Measurements from ENCODE around the gene CYFIP1. TPM values are rescaled to one million over a fixed set of nuclear protein-coding genes. Genes with fewer than 3 reads are reported as not detected.

CYFIP1 gene
- total RNA-seq, 1 experiment from 2014 or later, result 205 TPM

DNA sequence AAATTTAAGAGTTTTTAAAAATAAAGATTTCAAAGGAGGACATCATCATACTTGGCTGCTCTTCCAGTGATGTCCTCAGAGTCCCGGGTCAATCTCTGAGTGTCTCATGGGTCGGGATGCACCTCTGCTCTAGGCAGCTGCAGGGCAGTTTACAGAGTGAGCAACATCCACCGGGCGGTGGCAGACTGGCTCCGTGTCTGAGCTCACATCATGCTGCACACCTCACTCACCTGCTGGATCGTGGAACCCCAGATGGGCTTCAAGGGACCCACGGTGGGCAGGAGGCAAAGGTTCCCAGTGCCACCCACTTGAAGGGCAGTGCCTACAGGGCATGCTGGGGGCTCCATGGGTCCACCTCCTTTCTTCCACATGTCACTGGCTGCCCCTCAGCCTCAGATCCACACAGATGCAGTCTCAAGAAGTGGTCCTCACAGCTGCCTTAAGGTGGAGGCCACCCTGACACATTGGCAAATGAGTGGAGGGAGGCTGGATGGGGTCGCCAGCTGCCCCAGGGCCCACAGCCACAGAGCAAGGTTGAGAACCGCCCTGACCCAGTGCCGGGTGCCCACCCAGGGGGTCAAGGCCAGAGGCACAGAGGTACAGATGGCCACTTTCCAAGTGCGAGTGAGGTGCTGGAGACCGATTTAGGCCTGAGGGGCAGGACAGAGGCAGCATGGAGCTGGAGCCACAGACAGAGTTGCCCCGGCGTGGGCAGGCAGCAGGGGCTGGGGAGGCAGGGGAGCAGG lies 25.2 kb downstream of the CYFIP1 start:
- no peak overlapping the region for H3K4me3 Mint-ChIP-seq (ENCODE audit: unreplicated experiment)
- ChIA-PET POLR2A (no interaction called here), CTCF (no interaction called here)
- H3K4me1 Mint-ChIP-seq (ENCODE audit: low read depth, unreplicated experiment), result peaks cover 8% of the 10 kb centered on the region
- Histone ChIP-seq H3K36me3 (ENCODE audit: control insufficient read depth, insufficient read depth, low read length) (no peaks in the 10 kb centered on the region), H3K9me3 (no peaks in the 10 kb centered on the region), H3K27me3 (replicated peaks; ENCODE audit: control insufficient read depth, insufficient read depth, low read length) (no peaks in the 10 kb centered on the region), H3K4me3 (ENCODE audit: low read depth, low read length) (no peak overlapping the region), H3K4me1 (no peaks in the 10 kb centered on the region)
- H3K36me3 Mint-ChIP-seq (ENCODE audit: insufficient read depth, unreplicated experiment), result peaks cover 16% of the 10 kb centered on the region
- H3K27me3 Mint-ChIP-seq (ENCODE audit: insufficient read depth, unreplicated experiment), result no peaks in the 10 kb centered on the region
- no TSS peak for BruUV-seq (replicated peaks)
- TF ChIP-seq, protein P1, sequence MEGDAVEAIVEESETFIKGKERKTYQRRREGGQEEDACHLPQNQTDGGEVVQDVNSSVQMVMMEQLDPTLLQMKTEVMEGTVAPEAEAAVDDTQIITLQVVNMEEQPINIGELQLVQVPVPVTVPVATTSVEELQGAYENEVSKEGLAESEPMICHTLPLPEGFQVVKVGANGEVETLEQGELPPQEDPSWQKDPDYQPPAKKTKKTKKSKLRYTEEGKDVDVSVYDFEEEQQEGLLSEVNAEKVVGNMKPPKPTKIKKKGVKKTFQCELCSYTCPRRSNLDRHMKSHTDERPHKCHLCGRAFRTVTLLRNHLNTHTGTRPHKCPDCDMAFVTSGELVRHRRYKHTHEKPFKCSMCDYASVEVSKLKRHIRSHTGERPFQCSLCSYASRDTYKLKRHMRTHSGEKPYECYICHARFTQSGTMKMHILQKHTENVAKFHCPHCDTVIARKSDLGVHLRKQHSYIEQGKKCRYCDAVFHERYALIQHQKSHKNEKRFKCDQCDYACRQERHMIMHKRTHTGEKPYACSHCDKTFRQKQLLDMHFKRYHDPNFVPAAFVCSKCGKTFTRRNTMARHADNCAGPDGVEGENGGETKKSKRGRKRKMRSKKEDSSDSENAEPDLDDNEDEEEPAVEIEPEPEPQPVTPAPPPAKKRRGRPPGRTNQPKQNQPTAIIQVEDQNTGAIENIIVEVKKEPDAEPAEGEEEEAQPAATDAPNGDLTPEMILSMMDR (IDR thresholded peaks at IDR 0.05; ENCODE audit: insufficient read depth in 1 of 2, low read depth in 1 of 2, low read length in 1 of 2, severe bottlenecking in 1 of 2, unreplicated experiment in 1 of 2), result no peak
- no peaks in the 10 kb centered on the region for H3K9me3 Mint-ChIP-seq (ENCODE audit: unreplicated experiment)
- no peak overlapping the region for H3K27ac Mint-ChIP-seq (ENCODE audit: unreplicated experiment)
- no peak for DNase-seq
- intact Hi-C loops (cut with micrococcal nuclease; ENCODE audit: unreplicated experiment), result no loop called here

DNA sequence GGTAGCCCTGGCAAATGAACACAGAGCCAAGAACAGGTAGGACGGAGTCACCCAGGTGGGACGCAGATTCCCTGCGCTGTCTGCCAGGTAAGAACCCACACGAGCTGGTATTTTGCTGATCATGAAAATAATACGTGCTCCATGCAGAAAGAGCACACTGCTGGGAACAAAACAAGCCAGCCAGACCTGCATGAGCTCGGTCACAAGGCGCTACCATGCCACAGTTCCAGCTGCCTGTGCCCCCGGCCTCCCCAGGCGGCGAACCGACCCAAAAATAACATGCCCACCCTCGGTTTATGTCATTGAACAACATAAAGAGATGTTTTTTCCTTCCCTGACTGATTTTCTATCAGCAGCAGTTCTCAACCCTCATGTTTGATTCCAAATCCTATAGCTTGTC lies 25.8 kb downstream of the CYFIP1 start:
- Mint-ChIP-seq H3K4me3 (ENCODE audit: unreplicated experiment) (no peak overlapping the region), H3K27me3 (ENCODE audit: insufficient read depth, unreplicated experiment) (no peaks in the 10 kb centered on the region), H3K36me3 (ENCODE audit: insufficient read depth, unreplicated experiment) (peaks cover 16% of the 10 kb centered on the region), H3K9me3 (ENCODE audit: unreplicated experiment) (no peaks in the 10 kb centered on the region), H3K27ac (ENCODE audit: unreplicated experiment) (peak overlapping the region; percentile 48), H3K4me1 (ENCODE audit: low read depth, unreplicated experiment) (peaks cover 9% of the 10 kb centered on the region)
- ChIA-PET POLR2A (no interaction called here), CTCF (no interaction called here)
- TF ChIP-seq, protein P1 (IDR thresholded peaks at IDR 0.05; ENCODE audit: insufficient read depth in 1 of 2, low read depth in 1 of 2, low read length in 1 of 2, severe bottlenecking in 1 of 2, unreplicated experiment in 1 of 2), result no peak
- DNase-seq, result no peak
- H3K27me3 ChIP-seq (replicated peaks; ENCODE audit: control insufficient read depth, insufficient read depth, low read length), result no peaks in the 10 kb centered on the region
- H3K36me3 ChIP-seq (ENCODE audit: control insufficient read depth, insufficient read depth, low read length), result no peaks in the 10 kb centered on the region
- no peak overlapping the region for H3K4me3 ChIP-seq (ENCODE audit: low read depth, low read length)
- H3K4me1 ChIP-seq, result no peaks in the 10 kb centered on the region
- BruUV-seq (replicated peaks), result no TSS peak
- no peaks in the 10 kb centered on the region for H3K9me3 ChIP-seq
- intact Hi-C loops (cut with micrococcal nuclease; ENCODE audit: unreplicated experiment), result no loop called here

DNA sequence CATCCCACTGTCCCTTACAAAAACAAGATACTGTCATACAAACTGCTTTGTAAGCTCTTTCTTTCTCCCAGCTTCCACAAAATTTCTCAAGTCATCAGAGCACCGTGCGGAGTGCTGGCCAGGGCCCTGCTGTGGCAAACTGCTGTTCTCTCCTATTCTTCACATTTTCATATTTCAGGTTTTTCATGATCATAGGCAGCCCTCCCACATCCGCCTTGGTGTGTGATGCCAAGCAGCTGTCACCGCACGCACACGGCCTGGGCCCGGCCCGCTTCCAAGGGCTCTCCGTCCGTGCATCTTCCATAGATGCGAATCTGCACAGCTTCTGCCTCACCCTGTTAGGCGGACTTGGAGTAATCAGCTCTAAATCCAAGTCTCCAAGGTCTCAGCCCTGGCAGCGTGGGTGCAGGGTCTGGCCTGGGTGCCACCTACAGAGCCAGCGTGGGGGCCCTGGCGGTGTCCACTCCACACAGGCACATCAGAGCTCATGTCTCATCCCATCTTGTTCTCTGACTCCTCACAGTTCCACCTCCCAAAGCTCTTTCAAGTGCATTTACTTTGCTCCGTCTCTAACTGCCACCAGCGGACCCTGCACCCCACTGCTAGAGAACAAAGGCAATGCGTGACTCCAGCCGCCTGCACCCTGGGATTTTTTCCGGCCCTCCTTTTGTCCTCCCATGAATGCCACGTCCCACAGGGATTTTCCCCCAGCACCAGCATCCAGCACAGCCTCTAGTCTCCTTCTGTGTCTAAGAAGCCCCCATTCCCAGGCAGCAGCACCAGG lies 27.2 kb downstream of the CYFIP1 start:
- no TSS peak for BruUV-seq (replicated peaks)
- Mint-ChIP-seq H3K9me3 (ENCODE audit: unreplicated experiment) (no peaks in the 10 kb centered on the region), H3K4me1 (ENCODE audit: low read depth, unreplicated experiment) (peaks cover 9% of the 10 kb centered on the region), H3K4me3 (ENCODE audit: unreplicated experiment) (no peak overlapping the region), H3K36me3 (ENCODE audit: insufficient read depth, unreplicated experiment) (peaks cover 22% of the 10 kb centered on the region), H3K27ac (ENCODE audit: unreplicated experiment) (peak overlapping the region; percentile 48), H3K27me3 (ENCODE audit: insufficient read depth, unreplicated experiment) (no peaks in the 10 kb centered on the region)
- no peak for DNase-seq
- ChIA-PET CTCF (no interaction called here), POLR2A (no interaction called here)
- Histone ChIP-seq H3K27me3 (replicated peaks; ENCODE audit: control insufficient read depth, insufficient read depth, low read length) (no peaks in the 10 kb centered on the region), H3K4me1 (no peaks in the 10 kb centered on the region), H3K4me3 (ENCODE audit: low read depth, low read length) (no peak overlapping the region), H3K36me3 (ENCODE audit: control insufficient read depth, insufficient read depth, low read length) (no peaks in the 10 kb centered on the region), H3K9me3 (no peaks in the 10 kb centered on the region)
- TF ChIP-seq, protein P1 (IDR thresholded peaks at IDR 0.05; ENCODE audit: insufficient read depth in 1 of 2, low read depth in 1 of 2, low read length in 1 of 2, severe bottlenecking in 1 of 2, unreplicated experiment in 1 of 2), result no peak
- intact Hi-C loops (cut with micrococcal nuclease; ENCODE audit: unreplicated experiment), result no loop called here
